ENCODE measurements around the gene GOLGB1. TPM values are rescaled to one million over a fixed set of nuclear protein-coding genes. Genes with fewer than 3 reads are reported as not detected.

Gene GOLGB1
- total RNA-seq, 2 donors from 2014 or later = 69.9 to 72.6 TPM

DNA sequence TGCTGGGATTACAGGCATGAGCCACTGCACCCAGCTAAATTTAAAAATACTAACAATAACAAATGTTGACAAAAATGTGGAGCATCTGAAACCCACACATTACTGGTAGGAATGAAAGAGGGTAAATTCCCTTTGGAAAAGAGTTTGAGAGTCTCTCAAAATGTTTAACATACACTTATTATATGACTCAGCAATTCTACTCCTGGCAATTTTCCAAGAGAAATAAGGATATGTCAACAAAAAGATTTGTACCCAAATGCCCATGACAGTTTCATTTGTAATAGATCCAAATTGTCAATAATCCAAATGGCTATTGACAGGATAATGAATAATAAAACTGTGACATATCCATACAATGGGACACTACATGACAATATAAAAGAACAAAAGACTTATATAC lies 97.9 kb downstream of the GOLGB1 start:
- DNase-seq = no peak

DNA sequence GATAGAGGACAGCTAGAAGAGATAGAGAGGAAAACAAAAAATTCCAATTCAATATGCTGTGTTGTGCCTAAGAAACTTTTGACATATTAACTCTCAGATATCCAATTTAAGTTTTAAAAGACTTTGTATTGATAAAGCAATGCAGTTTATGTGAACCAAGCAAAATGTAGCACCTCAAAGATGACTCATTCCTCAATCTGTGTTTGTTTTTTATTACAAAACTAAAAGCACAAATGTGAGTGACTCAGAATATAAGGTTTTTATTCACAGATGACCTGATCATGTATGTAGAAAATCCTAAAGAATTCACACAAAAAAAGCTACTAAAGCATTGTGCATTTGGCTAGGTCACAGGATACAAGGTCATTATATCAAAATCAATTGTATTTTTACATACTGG lies 99.9 kb downstream of the GOLGB1 start:
- no peak for DNase-seq
- intact Hi-C loops (cut with DNase I, micrococcal nuclease) = no loop called here
- ATAC-seq = no peak

More for the DNA sequence above, 97.9 kb downstream of the GOLGB1 start:
- no peak for ATAC-seq
- intact Hi-C loops (cut with DNase I, micrococcal nuclease) = no loop called here

GRCh38 chr3:121648219-121648958 lies 101.2 kb downstream of the GOLGB1 start:
- ATAC-seq (no peak), DNase-seq (no peak)
- intact Hi-C loops (cut with DNase I, micrococcal nuclease) = no loop called here

DNA sequence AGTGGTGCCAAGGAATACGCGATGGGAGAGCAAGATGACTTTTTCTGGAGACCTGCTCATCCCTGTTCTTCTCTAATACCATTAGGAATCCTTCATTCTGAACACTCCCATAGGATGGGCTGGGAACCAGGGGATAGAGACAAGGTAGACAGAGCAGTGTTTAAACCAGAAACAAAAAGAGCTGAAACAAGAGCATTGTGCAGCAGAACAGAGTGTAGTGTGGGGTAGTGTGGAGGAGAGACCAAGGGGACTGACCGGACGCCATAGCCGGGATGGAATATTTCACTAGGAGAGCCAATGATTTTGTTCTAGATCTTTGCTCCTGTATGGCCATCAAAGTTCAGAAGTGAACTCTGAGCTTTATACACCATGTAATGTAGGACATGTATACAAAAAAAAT lies 104.5 kb downstream of the GOLGB1 start:
- intact Hi-C loops (cut with DNase I, micrococcal nuclease) = no loop called here
- DNase-seq (no peak), ATAC-seq (no peak)

- intact Hi-C loops (cut with DNase I, micrococcal nuclease) = no loop called here
- no peak for ATAC-seq
These were observed 106.8 kb downstream of the GOLGB1 start for GRCh38 chr3:121642601-121643314.

DNA sequence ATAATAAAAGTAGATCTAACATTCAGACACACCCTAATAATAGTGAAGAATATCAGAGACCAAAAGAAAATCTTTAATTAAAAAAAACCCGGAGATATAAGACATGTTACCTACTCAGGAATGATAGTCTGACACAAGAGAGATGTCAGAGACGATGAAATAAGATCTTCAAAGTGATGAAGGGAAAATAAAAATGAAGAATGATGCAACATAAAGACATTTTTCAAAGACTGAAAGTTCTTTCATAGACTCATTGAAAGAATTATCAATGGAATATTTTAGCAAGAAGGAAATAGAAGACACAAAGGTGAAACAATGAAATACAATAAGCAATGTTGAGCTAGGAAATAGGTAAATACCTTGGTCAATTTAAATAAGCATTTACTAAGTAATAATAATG lies 108.4 kb downstream of the GOLGB1 start:
- intact Hi-C loops (cut with DNase I, micrococcal nuclease) = no loop called here
- no peak for ATAC-seq
- DNase-seq = no peak

More at GRCh38 chr3:121642601-121643314, 106.8 kb downstream of the GOLGB1 start:
- DNase-seq = no peak

DNA sequence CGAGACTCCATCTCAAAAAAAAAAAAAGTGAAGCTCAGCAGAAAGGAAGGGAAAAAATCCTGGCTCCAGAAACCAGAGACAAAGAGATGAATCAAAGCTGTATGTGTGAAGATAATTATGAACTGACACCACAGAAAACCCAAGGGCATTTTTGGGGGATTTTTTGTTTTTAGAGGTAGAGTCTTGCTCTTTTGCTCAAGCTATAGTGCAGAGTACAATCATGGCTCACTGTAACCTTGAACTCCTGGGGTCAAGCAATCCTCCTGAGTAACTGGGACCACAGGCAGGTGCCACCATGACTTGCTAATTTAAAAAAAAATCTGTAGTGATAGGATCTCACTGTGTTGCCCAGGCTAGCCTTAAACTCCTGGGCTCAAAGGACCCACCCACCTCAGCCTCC lies 111.6 kb downstream of the GOLGB1 start:
- DNase-seq (no peak), ATAC-seq (no peak)
- intact Hi-C loops (cut with DNase I, micrococcal nuclease) = no loop called here

GRCh38 chr3:121630355-121630754 lies 119.2 kb downstream of the GOLGB1 start:
- intact Hi-C loops (cut with DNase I, micrococcal nuclease) = no loop called here
- DNase-seq (no peak), ATAC-seq (no peak)

- DNase-seq = no peak
- ATAC-seq = no peak
- intact Hi-C loops (cut with DNase I, micrococcal nuclease) = no loop called here
These were observed 119.9 kb downstream of the GOLGB1 start for GRCh38 chr3:121629601-121630000.

GRCh38 chr3:121627622-121628021 lies 121.9 kb downstream of the GOLGB1 start:
- DNase-seq (no peak), ATAC-seq (no peak)
- intact Hi-C loops (cut with DNase I, micrococcal nuclease) = no loop called here

- DNase-seq = no peak
- no peak for ATAC-seq
- intact Hi-C loops (cut with DNase I, micrococcal nuclease) = no loop called here
These were observed 122.3 kb downstream of the GOLGB1 start for GRCh38 chr3:121627211-121627610.

GRCh38 chr3:121626495-121626894 lies 123.0 kb downstream of the GOLGB1 start:
- intact Hi-C loops (cut with DNase I, micrococcal nuclease) = no loop called here
- DNase-seq = no peak
- no peak for ATAC-seq

GRCh38 chr3:121624147-121624899 lies 125.2 kb downstream of the GOLGB1 start:
- intact Hi-C loops (cut with DNase I, micrococcal nuclease) = no loop called here
- DNase-seq = no peak
- no peak for ATAC-seq

- DNase-seq = no peak
These were observed 128.1 kb downstream of the GOLGB1 start for GRCh38 chr3:121621491-121621890.

GRCh38 chr3:121619691-121620090 lies 129.8 kb downstream of the GOLGB1 start:
- intact Hi-C loops (cut with DNase I, micrococcal nuclease) = no loop called here
- DNase-seq = no peak
- no peak for ATAC-seq

More at GRCh38 chr3:121621491-121621890, 128.1 kb downstream of the GOLGB1 start:
- intact Hi-C loops (cut with DNase I, micrococcal nuclease) = no loop called here
- no peak for ATAC-seq

Other genes with a start within 250 kb of the GOLGB1 start
- 1 to 10 TPM; 1.5 to 3.0 TPM for gene POLQ, start 203.8 kb downstream of the GOLGB1 start, total RNA-seq
- gene ARGFX, start 181.8 kb downstream of the GOLGB1 start, total RNA-seq = not detected
- gene FBXO40, start 156.4 kb downstream of the GOLGB1 start, total RNA-seq = not detected
- gene HCLS1, start 88.8 kb downstream of the GOLGB1 start, total RNA-seq = 10 to 100 TPM in 1 of 2 donors, 1 to 10 TPM in 1; 9.2 to 19.7 TPM
- 10 to 100 TPM; 12.4 to 18.1 TPM for gene IQCB1, start 85.3 kb upstream of the GOLGB1 start, total RNA-seq
- gene EAF2, start 85.5 kb upstream of the GOLGB1 start, total RNA-seq = 1 to 10 TPM; 5.2 to 9.7 TPM
- gene SLC15A2, start 144.7 kb upstream of the GOLGB1 start, total RNA-seq = 1 to 10 TPM; 2.5 to 3.1 TPM